GM23338 (cell line): ENCODE measurements around the gene PTPRN2. TPM values are rescaled to one million over a fixed set of nuclear protein-coding genes. Genes with fewer than 3 reads are reported as not detected.

Source experiments
- ATAC-seq: fragments of 200-7000 bp; cut with Tn5 transposase; 3 replicates; pipeline ENCODE4 v1.9.1; 2020
- DNase-seq: peaks from one replicate; pipeline ENCODE4 v3.0.0-alpha.2; 2015; ENCODE audit warnings: low spot score
- H2AFZ ChIP-seq: fragments of 200-600 bp; sonication (generic); 2 replicates; pipeline ENCODE4 v1.8.0; 2016; ENCODE audit warnings: antibody characterized with exemption, mild to moderate bottlenecking, moderate library complexity
- H3F3A ChIP-seq: fragments of 200-600 bp; sonication (generic); replicated peaks from 2 replicates; pipeline ENCODE4 v1.8.0; 2017; ENCODE audit warnings: antibody characterized with exemption, mixed run types, low read depth
- H3K27ac ChIP-seq: fragments of 200-600 bp; sonication (generic); 2 replicates; pipeline ENCODE4 v1.6.1; 2016; ENCODE audit warnings: low read depth
- H3K27me3 ChIP-seq: fragments of 200-600 bp; sonication (generic); 2 replicates; pipeline ENCODE4 v1.8.0; 2016; ENCODE audit warnings: mild to moderate bottlenecking, mixed run types, moderate library complexity; ENCODE audit not compliant: insufficient read depth
- H3K36me3 ChIP-seq: fragments of 200-600 bp; sonication (generic); 2 replicates; pipeline ENCODE4 v1.8.0; 2016; ENCODE audit warnings: mild to moderate bottlenecking; ENCODE audit not compliant: insufficient read depth
- H3K4me1 ChIP-seq: fragments of 200-600 bp; sonication (generic); 2 replicates; pipeline ENCODE4 v1.8.0; 2016; ENCODE audit warnings: mild to moderate bottlenecking, moderate library complexity; ENCODE audit not compliant: insufficient read depth
- H3K4me2 ChIP-seq: fragments of 200-600 bp; sonication (generic); 2 replicates; pipeline ENCODE4 v1.7.1; 2017; ENCODE audit warnings: mixed run types
- H3K4me3 ChIP-seq: fragments of 200-600 bp; sonication (generic); 2 replicates; pipeline ENCODE4 v1.6.1; 2016; ENCODE audit warnings: mixed run types
- H3K79me2 ChIP-seq: fragments of 200-600 bp; sonication (generic); replicated peaks from 2 replicates; pipeline ENCODE4 v1.8.0; 2017; ENCODE audit warnings: mild to moderate bottlenecking; ENCODE audit not compliant: insufficient read depth
- H3K9me2 ChIP-seq: fragments of 200-600 bp; sonication (generic); 2 replicates; pipeline ENCODE4 v1.8.0; 2017; ENCODE audit not compliant: insufficient read depth
- H4K20me1 ChIP-seq: fragments of 200-600 bp; sonication (generic); replicated peaks from 2 replicates; pipeline ENCODE4 v1.8.0; 2017; ENCODE audit warnings: mild to moderate bottlenecking; ENCODE audit not compliant: insufficient read depth
- H3K27ac Mint-ChIP-seq: 2 replicates; pipeline ENCODE4 v1.8.0; 2020; ENCODE audit warnings: inconsistent platforms, mild to moderate bottlenecking, moderate library complexity, mixed read lengths
- H3K27me3 Mint-ChIP-seq: 3 replicates; pipeline ENCODE4 v1.8.0; 2022; ENCODE audit warnings: low read depth, mild to moderate bottlenecking, moderate library complexity, mixed read lengths, inconsistent platforms; ENCODE audit not compliant: insufficient read depth, poor library complexity
- H3K36me3 Mint-ChIP-seq: 3 replicates; pipeline ENCODE4 v1.8.0; 2021; ENCODE audit warnings: low read depth, mild to moderate bottlenecking, inconsistent platforms, moderate library complexity, mixed read lengths
- H3K4me1 Mint-ChIP-seq: 3 replicates; pipeline ENCODE4 v1.8.0; 2020; ENCODE audit warnings: mild to moderate bottlenecking, inconsistent platforms, mixed read lengths
- H3K4me3 Mint-ChIP-seq: 3 replicates; pipeline ENCODE4 v1.8.0; 2021; ENCODE audit warnings: moderate library complexity, mild to moderate bottlenecking, inconsistent platforms, mixed read lengths
- H3K9me3 Mint-ChIP-seq: 3 replicates; pipeline ENCODE4 v1.8.0; 2020; ENCODE audit warnings: moderate library complexity, mild to moderate bottlenecking, inconsistent platforms, mixed read lengths
- EZH2 ChIP-seq: fragments of 200-600 bp; sonication (generic); IDR thresholded peaks from one replicate; pipeline ENCODE4 v1.8.0; 2017; ENCODE audit warnings: antibody characterized with exemption, mild to moderate bottlenecking, low read depth; ENCODE audit not compliant: unreplicated experiment
- EZH2phosphoT487 ChIP-seq: fragments of 200-600 bp; sonication (generic); IDR thresholded peaks from one replicate; pipeline ENCODE4 v1.8.1; 2018; ENCODE audit warnings: antibody characterized with exemption; ENCODE audit not compliant: unreplicated experiment
- JUNB ChIP-seq: IDR thresholded peaks from one replicate; pipeline ENCODE4 v1.6.1; 2016; ENCODE audit warnings: antibody characterized with exemption; ENCODE audit not compliant: unreplicated experiment
- NANOG ChIP-seq: IDR thresholded peaks from 2 replicates; pipeline ENCODE4 v1.6.1; 2016; ENCODE audit warnings: antibody characterized with exemption, borderline replicate concordance
- POLR2AphosphoS5 ChIP-seq: IDR thresholded peaks from 2 replicates; pipeline ENCODE4 v1.6.1; 2016; ENCODE audit warnings: antibody characterized with exemption, low read depth
- STAT1 ChIP-seq: IDR thresholded peaks from one replicate; pipeline ENCODE4 v1.6.1; 2016; ENCODE audit warnings: antibody characterized with exemption; ENCODE audit not compliant: unreplicated experiment
- ZNF331 ChIP-seq: fragments of 250-450 bp; sonication (Bioruptor Pico); IDR thresholded peaks from 2 replicates; pipeline ENCODE4 v1.5.0; 2020; ENCODE audit warnings: low read depth, mild to moderate bottlenecking, moderate library complexity
- polyA plus RNA-seq: library from polyadenylated mRNA; unstranded; fragments of >200 nt; fragmentation: Nextera tagmentation; extraction: Ambion mirVana; gene quantifications from 2 replicates; pipeline ENCODE4 v1.2.1, GENCODE V29; 2016
- total RNA-seq: library from RNA; depleted of rRNA; stranded (reverse); fragments of >200 nt; shearing (Covaris generic); gene quantifications from 2 replicates; pipeline ENCODE4 v1.2.3, GENCODE V29; 2014
- TF ChIP-seq, protein P1 (sequence below): IDR thresholded peaks from 2 replicates; pipeline ENCODE4 v1.6.1; 2016; ENCODE audit warnings: antibody characterized with exemption
- TF ChIP-seq, protein P2 (sequence below), 2 experiments: fragments of 200-600 bp in 1 of 2; sonication (generic) in 1 of 2; conservative IDR thresholded peaks; 2 replicates each; pipeline versions ENCODE4 v1.5.1 to v1.6.1; 2016 to 2017; ENCODE audit warnings: antibody characterized with exemption in 2 of 2, low read depth in 2 of 2, mild to moderate bottlenecking in 2 of 2, moderate library complexity in 1 of 2
- TF ChIP-seq, protein P3 (sequence below): IDR thresholded peaks from one replicate; pipeline ENCODE4 v1.6.1; 2018; ENCODE audit warnings: antibody characterized with exemption; ENCODE audit not compliant: unreplicated experiment
- TF ChIP-seq, protein P4 (sequence below): fragments of 250-450 bp; sonication (Bioruptor Pico); IDR thresholded peaks from 2 replicates; pipeline ENCODE4 v1.5.0; 2020; ENCODE audit warnings: mild to moderate bottlenecking, moderate library complexity

The PTPRN2 gene
- total and polyA plus RNA-seq, 2 experiments from 2014 or later: 0.87 to 4.0 TPM

DNA sequence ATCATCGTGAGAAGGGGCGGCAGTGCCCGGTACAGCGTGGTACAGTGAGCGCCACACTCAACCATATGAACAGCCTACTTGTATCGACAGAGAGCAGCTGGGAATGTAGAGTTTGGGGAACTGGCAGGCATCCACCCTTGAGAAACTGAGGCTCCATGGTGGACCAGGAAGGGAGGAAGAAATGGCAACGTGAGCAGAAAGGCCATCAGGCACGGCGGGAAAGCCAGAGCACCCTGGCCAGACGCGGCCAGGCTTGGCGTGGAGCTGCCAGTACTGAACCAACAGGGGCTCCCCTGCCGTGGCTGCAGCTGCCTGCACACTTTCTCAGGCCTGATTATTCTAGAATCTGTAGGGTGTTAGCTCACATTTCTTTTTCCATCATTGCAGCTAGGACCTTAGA, 442.3 kb downstream of the PTPRN2 start:
- TF ChIP-seq JUNB (no peak), POLR2AphosphoS5 (no peak), EZH2phosphoT487 (no peak), NANOG (no peak), EZH2 (no peak), STAT1 (no peak), ZNF331 (no peak)
- TF ChIP-seq, protein P1, sequence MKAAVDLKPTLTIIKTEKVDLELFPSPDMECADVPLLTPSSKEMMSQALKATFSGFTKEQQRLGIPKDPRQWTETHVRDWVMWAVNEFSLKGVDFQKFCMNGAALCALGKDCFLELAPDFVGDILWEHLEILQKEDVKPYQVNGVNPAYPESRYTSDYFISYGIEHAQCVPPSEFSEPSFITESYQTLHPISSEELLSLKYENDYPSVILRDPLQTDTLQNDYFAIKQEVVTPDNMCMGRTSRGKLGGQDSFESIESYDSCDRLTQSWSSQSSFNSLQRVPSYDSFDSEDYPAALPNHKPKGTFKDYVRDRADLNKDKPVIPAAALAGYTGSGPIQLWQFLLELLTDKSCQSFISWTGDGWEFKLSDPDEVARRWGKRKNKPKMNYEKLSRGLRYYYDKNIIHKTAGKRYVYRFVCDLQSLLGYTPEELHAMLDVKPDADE: no peak
- TF ChIP-seq, protein P2, sequence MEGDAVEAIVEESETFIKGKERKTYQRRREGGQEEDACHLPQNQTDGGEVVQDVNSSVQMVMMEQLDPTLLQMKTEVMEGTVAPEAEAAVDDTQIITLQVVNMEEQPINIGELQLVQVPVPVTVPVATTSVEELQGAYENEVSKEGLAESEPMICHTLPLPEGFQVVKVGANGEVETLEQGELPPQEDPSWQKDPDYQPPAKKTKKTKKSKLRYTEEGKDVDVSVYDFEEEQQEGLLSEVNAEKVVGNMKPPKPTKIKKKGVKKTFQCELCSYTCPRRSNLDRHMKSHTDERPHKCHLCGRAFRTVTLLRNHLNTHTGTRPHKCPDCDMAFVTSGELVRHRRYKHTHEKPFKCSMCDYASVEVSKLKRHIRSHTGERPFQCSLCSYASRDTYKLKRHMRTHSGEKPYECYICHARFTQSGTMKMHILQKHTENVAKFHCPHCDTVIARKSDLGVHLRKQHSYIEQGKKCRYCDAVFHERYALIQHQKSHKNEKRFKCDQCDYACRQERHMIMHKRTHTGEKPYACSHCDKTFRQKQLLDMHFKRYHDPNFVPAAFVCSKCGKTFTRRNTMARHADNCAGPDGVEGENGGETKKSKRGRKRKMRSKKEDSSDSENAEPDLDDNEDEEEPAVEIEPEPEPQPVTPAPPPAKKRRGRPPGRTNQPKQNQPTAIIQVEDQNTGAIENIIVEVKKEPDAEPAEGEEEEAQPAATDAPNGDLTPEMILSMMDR (conservative IDR thresholded peaks at IDR 0.05; ENCODE audit: low read depth in 2 of 2): no peak
- TF ChIP-seq, protein P3, sequence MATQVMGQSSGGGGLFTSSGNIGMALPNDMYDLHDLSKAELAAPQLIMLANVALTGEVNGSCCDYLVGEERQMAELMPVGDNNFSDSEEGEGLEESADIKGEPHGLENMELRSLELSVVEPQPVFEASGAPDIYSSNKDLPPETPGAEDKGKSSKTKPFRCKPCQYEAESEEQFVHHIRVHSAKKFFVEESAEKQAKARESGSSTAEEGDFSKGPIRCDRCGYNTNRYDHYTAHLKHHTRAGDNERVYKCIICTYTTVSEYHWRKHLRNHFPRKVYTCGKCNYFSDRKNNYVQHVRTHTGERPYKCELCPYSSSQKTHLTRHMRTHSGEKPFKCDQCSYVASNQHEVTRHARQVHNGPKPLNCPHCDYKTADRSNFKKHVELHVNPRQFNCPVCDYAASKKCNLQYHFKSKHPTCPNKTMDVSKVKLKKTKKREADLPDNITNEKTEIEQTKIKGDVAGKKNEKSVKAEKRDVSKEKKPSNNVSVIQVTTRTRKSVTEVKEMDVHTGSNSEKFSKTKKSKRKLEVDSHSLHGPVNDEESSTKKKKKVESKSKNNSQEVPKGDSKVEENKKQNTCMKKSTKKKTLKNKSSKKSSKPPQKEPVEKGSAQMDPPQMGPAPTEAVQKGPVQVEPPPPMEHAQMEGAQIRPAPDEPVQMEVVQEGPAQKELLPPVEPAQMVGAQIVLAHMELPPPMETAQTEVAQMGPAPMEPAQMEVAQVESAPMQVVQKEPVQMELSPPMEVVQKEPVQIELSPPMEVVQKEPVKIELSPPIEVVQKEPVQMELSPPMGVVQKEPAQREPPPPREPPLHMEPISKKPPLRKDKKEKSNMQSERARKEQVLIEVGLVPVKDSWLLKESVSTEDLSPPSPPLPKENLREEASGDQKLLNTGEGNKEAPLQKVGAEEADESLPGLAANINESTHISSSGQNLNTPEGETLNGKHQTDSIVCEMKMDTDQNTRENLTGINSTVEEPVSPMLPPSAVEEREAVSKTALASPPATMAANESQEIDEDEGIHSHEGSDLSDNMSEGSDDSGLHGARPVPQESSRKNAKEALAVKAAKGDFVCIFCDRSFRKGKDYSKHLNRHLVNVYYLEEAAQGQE: no peak
- TF ChIP-seq, protein P4, sequence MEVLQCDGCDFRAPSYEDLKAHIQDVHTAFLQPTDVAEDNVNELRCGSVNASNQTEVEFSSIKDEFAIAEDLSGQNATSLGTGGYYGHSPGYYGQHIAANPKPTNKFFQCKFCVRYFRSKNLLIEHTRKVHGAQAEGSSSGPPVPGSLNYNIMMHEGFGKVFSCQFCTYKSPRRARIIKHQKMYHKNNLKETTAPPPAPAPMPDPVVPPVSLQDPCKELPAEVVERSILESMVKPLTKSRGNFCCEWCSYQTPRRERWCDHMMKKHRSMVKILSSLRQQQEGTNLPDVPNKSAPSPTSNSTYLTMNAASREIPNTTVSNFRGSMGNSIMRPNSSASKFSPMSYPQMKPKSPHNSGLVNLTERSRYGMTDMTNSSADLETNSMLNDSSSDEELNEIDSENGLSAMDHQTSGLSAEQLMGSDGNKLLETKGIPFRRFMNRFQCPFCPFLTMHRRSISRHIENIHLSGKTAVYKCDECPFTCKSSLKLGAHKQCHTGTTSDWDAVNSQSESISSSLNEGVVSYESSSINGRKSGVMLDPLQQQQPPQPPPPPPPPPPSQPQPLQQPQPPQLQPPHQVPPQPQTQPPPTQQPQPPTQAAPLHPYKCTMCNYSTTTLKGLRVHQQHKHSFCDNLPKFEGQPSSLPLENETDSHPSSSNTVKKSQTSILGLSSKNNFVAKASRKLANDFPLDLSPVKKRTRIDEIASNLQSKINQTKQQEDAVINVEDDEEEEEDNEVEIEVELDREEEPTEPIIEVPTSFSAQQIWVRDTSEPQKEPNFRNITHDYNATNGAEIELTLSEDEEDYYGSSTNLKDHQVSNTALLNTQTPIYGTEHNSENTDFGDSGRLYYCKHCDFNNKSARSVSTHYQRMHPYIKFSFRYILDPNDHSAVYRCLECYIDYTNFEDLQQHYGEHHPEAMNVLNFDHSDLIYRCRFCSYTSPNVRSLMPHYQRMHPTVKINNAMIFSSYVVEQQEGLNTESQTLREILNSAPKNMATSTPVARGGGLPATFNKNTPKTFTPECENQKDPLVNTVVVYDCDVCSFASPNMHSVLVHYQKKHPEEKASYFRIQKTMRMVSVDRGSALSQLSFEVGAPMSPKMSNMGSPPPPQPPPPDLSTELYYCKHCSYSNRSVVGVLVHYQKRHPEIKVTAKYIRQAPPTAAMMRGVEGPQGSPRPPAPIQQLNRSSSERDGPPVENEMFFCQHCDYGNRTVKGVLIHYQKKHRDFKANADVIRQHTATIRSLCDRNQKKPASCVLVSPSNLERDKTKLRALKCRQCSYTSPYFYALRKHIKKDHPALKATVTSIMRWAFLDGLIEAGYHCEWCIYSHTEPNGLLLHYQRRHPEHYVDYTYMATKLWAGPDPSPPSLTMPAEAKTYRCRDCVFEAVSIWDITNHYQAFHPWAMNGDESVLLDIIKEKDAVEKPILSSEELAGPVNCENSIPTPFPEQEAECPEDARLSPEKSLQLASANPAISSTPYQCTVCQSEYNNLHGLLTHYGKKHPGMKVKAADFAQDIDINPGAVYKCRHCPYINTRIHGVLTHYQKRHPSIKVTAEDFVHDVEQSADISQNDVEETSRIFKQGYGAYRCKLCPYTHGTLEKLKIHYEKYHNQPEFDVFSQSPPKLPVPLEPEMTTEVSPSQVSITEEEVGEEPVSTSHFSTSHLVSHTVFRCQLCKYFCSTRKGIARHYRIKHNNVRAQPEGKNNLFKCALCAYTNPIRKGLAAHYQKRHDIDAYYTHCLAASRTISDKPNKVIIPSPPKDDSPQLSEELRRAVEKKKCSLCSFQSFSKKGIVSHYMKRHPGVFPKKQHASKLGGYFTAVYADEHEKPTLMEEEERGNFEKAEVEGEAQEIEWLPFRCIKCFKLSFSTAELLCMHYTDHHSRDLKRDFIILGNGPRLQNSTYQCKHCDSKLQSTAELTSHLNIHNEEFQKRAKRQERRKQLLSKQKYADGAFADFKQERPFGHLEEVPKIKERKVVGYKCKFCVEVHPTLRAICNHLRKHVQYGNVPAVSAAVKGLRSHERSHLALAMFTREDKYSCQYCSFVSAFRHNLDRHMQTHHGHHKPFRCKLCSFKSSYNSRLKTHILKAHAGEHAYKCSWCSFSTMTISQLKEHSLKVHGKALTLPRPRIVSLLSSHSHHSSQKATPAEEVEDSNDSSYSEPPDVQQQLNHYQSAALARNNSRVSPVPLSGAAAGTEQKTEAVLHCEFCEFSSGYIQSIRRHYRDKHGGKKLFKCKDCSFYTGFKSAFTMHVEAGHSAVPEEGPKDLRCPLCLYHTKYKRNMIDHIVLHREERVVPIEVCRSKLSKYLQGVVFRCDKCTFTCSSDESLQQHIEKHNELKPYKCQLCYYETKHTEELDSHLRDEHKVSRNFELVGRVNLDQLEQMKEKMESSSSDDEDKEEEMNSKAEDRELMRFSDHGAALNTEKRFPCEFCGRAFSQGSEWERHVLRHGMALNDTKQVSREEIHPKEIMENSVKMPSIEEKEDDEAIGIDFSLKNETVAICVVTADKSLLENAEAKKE (CRISPR knock-in tag): no peak
- Histone ChIP-seq H3K9me2 (no peaks in the 10 kb centered on the region), H3K27me3 (no peaks in the 10 kb centered on the region), H3F3A (no peaks in the 10 kb centered on the region), H2AFZ (no peak overlapping the region), H3K4me3 (no peak overlapping the region), H3K79me2 (no peaks in the 10 kb centered on the region), H3K4me2 (no peak overlapping the region), H3K4me1 (no peaks in the 10 kb centered on the region), H4K20me1 (no peaks in the 10 kb centered on the region), H3K36me3 (peaks cover 9% of the 10 kb centered on the region; the same call in 1 of the 2 replicates), H3K27ac (no peak overlapping the region)
- Mint-ChIP-seq H3K4me3 (no peak overlapping the region), H3K27ac (no peak overlapping the region), H3K27me3 (peaks cover 18% of the 10 kb centered on the region), H3K9me3 (peaks cover 64% of the 10 kb centered on the region), H3K4me1 (no peaks in the 10 kb centered on the region), H3K36me3 (peaks cover 56% of the 10 kb centered on the region)
- ATAC-seq (no peak), DNase-seq (no peak)
